GM19239 (cell line): Measurements from ENCODE around the gene RTCB.
A peak's percentile ranks its signal among the peaks of the same experiment; 100 is the strongest.

Experiments
- DNase-seq: peaks from one replicate; pipeline ENCODE4 v3.0.0; 2011; ENCODE audit warnings: low spot score; ENCODE audit not compliant: insufficient read length
- FAIRE-seq: peaks from 2 replicates; lab custom pipeline; 2011; peaks lifted over from hg19 to GRCh38; lab: Jason Lieb, UNC

RTCB gene

DNA sequence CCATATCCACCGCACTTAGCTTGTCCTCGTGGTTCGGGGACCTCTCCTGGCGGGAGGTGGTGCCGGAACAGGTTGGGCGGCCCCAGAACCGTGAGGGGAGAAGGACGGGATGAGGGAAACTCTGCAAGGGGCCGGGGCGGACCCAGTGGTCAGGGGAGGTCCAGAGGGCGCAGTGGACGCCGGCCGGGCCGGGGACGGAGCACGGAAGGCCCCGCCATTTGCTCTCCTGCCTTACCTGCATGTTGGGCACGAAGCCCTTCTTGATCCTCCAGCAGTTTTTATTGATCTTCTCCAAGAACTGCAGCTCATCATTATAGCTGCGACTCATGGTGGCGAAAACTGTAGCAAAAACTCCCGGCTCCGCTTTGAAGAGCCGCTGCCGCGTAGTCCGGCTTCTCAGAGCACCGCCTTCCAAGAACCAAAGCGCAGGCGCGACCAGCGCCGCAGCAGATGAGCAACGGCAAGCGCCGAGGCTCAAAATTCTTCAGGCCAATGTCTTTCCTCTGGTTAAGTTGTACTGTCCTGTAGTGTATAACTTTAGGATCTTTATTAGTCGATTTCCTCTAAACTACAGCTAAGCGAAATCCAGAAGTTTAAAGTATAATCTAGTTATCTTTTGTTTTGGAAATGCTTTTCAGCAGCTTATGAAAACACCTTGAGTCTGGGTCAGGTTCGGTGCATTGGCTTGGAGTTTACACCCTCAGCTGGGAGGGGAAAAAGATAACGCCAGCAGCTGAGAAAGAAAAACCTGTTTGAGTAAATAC is at the start of gene RTCB:
Gene RTCB, minus strand, starts transcription at position 419 of the 764 bp plus-strand sequence. Its CDS starts 91 bp downstream, at position 328.
- DNase-seq = peak; percentile 64
- peak; percentile 91 for FAIRE-seq

GRCh38 chr22:32457031-32457430 is 45.0 kb upstream of the RTCB start:
- DNase-seq (no peak), FAIRE-seq (no peak)

DNA sequence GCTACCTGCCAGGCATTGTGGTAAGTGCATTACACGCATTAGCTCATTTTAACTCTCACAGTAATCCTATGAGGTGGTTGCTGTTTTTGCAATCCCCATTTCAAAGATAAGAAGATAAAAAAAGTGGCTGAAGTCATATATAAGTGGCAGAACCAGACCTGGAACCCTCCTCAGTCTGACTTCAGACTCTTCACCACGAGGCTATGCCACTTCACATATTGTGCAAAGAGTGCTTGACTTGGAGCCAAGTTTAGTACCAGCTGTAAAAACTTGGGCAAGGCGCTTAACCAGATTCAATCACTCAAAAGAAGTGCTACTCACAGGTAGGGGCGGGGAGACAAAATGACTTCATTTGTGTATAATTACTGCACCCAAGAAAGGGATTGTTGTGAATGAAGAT is 36.9 kb upstream of the RTCB start:
- DNase-seq = no peak
- FAIRE-seq = no peak

DNA sequence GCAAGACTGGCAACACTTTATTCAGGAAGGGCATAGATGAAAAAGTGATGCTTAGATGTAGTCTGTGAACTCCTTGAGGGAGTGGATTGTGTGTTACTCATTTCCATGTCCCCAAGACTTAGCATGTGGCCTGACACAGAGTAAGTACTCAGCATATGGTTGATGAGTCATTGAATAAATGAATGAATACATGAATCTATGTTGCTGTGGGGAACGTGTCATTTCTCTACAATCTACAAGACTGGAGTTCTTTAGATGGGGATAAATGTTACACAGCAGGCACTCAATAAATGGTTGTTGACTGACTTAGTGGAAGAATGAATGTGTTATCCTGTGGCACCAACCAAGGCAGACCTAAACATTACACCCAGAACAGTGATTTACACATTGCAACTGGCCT is 34.3 kb upstream of the RTCB start:
- FAIRE-seq (no peak), DNase-seq (no peak)

GRCh38 chr22:32444068-32444467 is 32.0 kb upstream of the RTCB start:
- FAIRE-seq = peak; percentile 31
- DNase-seq = no peak

DNA sequence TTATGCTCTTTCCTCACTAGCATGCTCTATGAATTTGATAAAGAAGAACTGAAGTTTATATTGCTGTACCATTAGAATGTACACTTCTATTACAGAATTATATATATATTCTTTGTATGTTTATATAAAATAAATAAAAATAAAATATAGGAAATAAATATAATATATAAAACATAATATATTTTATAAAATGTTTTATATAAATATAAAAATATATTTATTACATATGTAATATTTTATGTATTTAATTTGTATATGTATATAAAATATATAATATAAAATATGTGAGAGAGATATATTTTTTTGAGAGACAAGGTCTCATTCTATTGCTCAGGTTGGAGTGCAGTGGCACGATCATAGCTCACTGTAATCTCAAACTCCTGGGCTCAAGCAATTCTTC is 18.3 kb upstream of the RTCB start:
- DNase-seq = no peak
- FAIRE-seq = no peak

DNA sequence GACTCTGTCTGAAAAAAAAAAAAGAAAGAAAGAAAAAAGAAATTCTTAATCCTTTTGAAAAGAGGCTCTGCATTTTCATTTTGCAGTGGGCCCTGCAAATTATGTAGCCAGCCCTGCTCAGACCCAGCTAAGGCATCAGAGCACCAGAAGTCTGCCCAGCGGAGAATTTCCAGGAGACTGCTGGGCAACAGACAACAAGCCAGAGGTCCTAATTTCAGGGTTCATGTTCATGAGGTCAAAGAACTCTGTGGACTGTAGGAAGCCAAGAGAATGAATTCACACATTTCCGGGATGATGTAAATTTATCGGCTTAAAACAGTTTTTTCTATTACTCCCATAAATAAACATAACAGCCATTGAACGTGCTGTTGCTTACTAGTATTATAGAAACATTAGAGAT is 14.8 kb upstream of the RTCB start:
- DNase-seq = no peak
- FAIRE-seq = no peak

DNA sequence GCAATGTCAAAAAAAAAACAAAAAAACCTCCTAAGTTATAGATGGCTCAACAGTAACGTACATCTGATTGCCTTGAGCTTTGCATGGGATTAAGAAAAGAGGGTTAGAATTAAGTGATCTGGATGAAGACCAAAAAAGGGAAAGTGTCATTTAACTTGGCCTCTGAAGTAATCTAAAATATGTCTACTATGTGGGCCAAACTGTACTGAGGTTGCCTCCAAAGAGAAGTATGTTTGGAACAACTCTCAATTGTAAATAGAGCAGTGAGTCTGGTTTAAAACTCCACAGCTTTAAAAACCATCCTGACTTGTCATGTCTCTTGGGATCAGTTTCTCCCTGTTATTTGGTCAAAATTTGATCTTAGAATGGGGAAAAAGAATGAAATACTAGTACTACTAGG is 11.6 kb upstream of the RTCB start:
- FAIRE-seq (no peak), DNase-seq (no peak)

GRCh38 chr22:32422062-32422461 is 10.0 kb upstream of the RTCB start:
- DNase-seq (no peak), FAIRE-seq (no peak)

- DNase-seq (no peak), FAIRE-seq (no peak)
Observed at GRCh38 chr22:32421484-32421883, 9.4 kb upstream of the RTCB start.

DNA sequence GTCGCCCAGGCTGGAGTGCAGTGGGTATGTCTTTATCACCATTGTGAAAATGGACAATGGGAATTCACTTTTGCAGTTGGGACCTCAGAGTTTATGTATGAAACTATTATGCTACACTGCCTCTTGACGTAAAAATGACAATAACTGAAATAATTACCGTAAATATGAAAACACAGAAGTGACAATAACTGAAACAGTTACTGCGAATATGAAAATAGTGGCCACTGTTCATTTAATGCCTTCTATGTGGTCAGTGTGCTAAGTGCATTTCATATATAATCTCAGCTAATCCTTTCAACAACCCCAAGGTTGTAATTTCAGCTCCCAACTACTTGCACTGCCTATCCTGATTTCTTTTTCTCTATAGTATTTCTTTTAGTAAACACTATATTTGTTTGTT is 5.9 kb upstream of the RTCB start:
- DNase-seq (no peak), FAIRE-seq (no peak)

GRCh38 chr22:32416556-32417085 is 4.6 kb upstream of the RTCB start:
- FAIRE-seq (no peak), DNase-seq (no peak)

DNA sequence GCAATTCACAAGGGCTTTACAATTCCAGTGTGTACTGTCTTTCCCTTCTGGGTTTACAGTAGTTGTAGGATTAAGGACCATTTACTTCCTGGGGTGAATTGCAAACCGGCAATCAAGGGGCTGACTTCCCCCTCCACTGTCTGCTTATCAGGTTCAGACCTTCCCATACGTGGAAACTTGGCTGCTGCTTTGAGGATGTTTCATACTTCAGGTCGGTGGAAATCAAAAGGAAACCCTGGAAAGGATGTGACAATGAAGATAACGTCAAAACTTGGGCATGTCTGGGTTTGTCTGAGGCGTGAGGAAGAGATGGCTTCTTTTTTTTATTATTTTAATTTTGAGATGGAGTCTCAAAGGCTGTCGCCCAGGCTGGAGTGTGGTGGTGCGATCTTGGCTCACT is 2.1 kb upstream of the RTCB start:
- DNase-seq = no peak
- FAIRE-seq = no peak

GRCh38 chr22:32413719-32414118 is 1.7 kb upstream of the RTCB start:
- no peak for DNase-seq
- peak; percentile 42 for FAIRE-seq

DNA sequence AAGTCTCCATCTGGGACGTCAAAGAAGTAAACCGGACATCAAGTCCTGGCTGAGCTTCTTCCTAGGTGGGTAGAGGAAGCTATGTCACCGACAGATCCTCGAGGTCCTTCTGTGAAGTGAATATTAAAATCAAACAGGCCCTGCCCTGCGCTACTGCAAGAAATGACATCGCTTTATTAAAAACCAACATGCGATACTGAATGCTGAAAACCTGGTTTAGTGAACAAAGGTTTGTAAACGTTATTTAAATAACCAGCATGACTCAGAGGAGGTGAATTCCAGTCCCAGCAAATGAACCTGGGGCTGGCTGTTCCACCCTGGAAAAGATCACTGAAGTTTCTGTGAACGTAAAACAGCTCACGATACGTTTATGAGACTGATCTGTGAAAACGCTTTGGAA is 645 bp downstream of the RTCB start:
- DNase-seq = no peak
- FAIRE-seq = peak; percentile 48

- DNase-seq = no peak
- FAIRE-seq = no peak
Observed at GRCh38 chr22:32410459-32410858, 1.6 kb downstream of the RTCB start.

DNA sequence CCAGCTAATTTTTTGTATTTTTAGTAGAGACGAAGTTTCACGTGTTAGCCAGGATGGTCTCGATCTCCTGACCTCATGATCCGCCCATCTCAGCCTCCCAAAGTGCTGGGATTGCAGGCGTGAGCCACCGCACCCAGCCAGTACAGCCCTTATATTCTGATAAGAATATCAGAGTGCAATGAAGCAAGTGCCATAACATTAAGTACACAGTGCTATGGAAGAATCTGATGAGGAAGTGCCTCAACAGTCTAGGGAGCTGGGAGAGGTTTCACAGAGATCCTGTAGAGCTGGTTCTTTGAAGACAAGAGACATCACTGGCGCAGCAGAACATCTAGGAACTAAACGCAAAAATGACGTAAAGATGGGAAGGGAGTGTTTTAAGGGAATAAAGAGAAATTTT is 2.1 kb downstream of the RTCB start:
- FAIRE-seq (no peak), DNase-seq (no peak)

- FAIRE-seq (no peak), DNase-seq (no peak)
Observed at GRCh38 chr22:32407936-32408335, 4.1 kb downstream of the RTCB start.

DNA sequence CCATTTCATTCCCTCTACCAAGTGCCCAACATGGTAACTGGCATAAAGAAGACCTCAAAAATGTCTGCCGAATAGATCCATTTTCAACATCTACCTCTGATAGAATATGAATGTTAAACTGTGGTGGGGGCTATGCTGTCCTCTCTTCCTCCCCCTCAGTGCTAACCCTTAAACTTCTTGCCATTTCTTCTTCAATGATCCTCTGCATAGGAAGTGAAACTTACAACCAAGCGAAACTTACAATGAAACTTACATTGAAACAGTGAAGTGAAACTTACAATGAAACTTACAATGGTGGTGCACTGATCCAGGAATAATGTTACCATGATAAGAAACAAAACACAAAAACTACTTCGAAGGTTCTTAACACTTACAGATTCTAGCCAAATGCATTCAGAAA is 4.7 kb downstream of the RTCB start:
- DNase-seq (no peak), FAIRE-seq (peak; percentile 84)

- DNase-seq = no peak
- FAIRE-seq = no peak
Observed at GRCh38 chr22:32404021-32404420, 8.0 kb downstream of the RTCB start.

GRCh38 chr22:32401486-32401885 is 10.6 kb downstream of the RTCB start:
- no peak for FAIRE-seq

DNA sequence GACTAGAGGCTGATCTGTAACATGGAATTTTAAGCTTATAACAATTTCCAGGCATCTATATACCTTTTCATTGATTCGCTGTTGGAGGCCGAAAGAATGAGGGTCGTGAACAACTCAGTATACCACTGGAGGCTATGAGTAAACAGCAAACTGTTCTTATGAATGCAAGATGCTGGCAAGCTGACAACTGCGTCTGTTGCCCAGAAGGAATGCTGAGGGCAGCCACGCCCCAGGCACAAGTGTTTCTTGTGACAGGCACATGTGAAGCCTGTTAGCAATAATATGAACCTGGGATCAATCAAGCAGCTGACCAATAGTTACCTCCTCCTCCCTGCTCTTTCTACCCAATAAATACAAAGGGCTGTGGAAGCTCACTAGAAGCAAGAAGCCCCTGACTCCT is 15.3 kb downstream of the RTCB start:
- FAIRE-seq (no peak), DNase-seq (no peak)

More at GRCh38 chr22:32401486-32401885, 10.6 kb downstream of the RTCB start:
- no peak for DNase-seq
